AG04450 (cell line): ENCODE results near the gene PPP3R1. TPM values are rescaled to one million over a fixed set of nuclear protein-coding genes. Genes with fewer than 3 reads are reported as not detected.

Experiments used
- CTCF ChIA-PET: fragments of 300-600, 350-600 bp; formaldehyde crosslinking; extraction: SDS; loops from one replicate; lab custom pipeline; 2022; ENCODE audit warnings: antibody characterized with exemption, inconsistent platforms; lab: Charles Lee
- POLR2A ChIA-PET: fragments of 350-600 bp; formaldehyde crosslinking; extraction: SDS; loops from one replicate; lab custom pipeline; 2021; ENCODE audit warnings: antibody characterized with exemption, inconsistent platforms; lab: Yijun Ruan, JAX
- DNase-seq: peaks from one replicate; pipeline ENCODE4 v3.0.0-alpha.2; 2011; ENCODE audit warnings: low read depth, low spot score
- H3K27ac ChIP-seq: one replicate; pipeline ENCODE4 v1.5.1; 2012; ENCODE audit warnings: low read depth, low read length, control low read depth
- H3K27me3 ChIP-seq: one replicate; pipeline ENCODE4 v1.6.0; 2012; ENCODE audit warnings: low read length; ENCODE audit not compliant: control insufficient read depth, insufficient read depth
- H3K4me3 ChIP-seq: 2 replicates; pipeline ENCODE4 v1.5.1; 2011; ENCODE audit warnings: mild to moderate bottlenecking, low read depth, low read length, control low read depth
- H3K9me3 ChIP-seq: 2 replicates; pipeline ENCODE4 v1.5.1; 2012; ENCODE audit warnings: low read length; ENCODE audit not compliant: control insufficient read depth, insufficient read depth
- CTCF ChIP-seq: IDR thresholded peaks from 2 replicates; pipeline ENCODE4 v1.5.1; 2011; ENCODE audit warnings: low read depth, low read length, control low read depth, inconsistent platforms
- polyA plus RNA-seq: library from polyadenylated mRNA; depleted of rRNA; stranded (reverse); fragments of >200 nt; gene quantifications from 2 replicates; pipeline ENCODE4 v1.2.3, GENCODE V29; 2011

The PPP3R1 gene
- polyA plus RNA-seq, 1 experiment: 24.9 TPM

- H3K27me3 ChIP-seq: no peaks in the 10 kb centered on the region
- DNase-seq: no peak
- no peak overlapping the region for H3K4me3 ChIP-seq
- peaks cover 4% of the 10 kb centered on the region; the same call in 1 of the 2 replicates for H3K9me3 ChIP-seq
- ChIA-PET CTCF (interaction anchor here (0.8 to 2.2 kb wide), 3 partner anchors 10 to 75 kb away, joined by 3 to 7 read pairs (median 4); no protein-coding TSS in a partner anchor), POLR2A (no interaction called here)
- TF ChIP-seq CTCF: no peak
- H3K27ac ChIP-seq: no peak overlapping the region
Measured at GRCh38 chr2:68216454-68217310, 35.6 kb downstream of the PPP3R1 start.

- Histone ChIP-seq H3K27ac (no peak overlapping the region), H3K9me3 (no peaks in the 10 kb centered on the region), H3K27me3 (no peaks in the 10 kb centered on the region), H3K4me3 (no peak overlapping the region)
- CTCF ChIA-PET: interaction anchor here (2.0 kb wide), 1 partner anchor 19 kb away, joined by 9 read pairs; no protein-coding TSS in a partner anchor
- no peak for DNase-seq
- no peak for TF ChIP-seq CTCF
- POLR2A ChIA-PET: no interaction called here
Measured at GRCh38 chr2:68214381-68214780, 38.0 kb downstream of the PPP3R1 start.

DNA sequence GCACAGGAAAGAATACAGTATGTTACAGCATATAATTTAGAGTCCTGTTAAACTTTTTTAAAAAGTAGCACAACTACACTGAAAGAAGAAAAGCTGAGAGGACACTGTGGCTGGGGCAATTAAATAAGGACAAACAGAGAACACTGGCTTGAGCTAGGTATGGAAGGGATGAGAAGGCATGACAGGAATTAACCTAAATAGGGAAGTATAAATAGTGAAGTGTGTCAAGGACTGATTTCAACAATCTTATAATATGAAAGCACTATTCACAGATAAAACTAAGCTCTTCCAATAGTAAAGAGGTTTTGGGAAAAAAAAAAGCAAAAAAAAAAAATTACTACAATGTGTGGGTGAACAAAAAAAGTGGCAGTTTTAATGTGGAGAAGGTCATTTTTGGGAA lies 45.5 kb downstream of the PPP3R1 start:
- no peaks in the 10 kb centered on the region for H3K9me3 ChIP-seq
- no peak for TF ChIP-seq CTCF
- ChIA-PET CTCF (interaction anchor here (0.7 to 2.9 kb wide), 4 partner anchors 11 to 234 kb away, joined by 3 to 15 read pairs (median 4); no protein-coding TSS in a partner anchor), POLR2A (no interaction called here)
- no peak overlapping the region for H3K27ac ChIP-seq
- no peak overlapping the region for H3K4me3 ChIP-seq
- no peaks in the 10 kb centered on the region for H3K27me3 ChIP-seq
- DNase-seq: no peak

GRCh38 chr2:68203587-68203986 lies 48.7 kb downstream of the PPP3R1 start:
- no peak for DNase-seq
- ChIA-PET POLR2A (no interaction called here), CTCF (no interaction called here)
- no peak for TF ChIP-seq CTCF
- H3K9me3 ChIP-seq: no peaks in the 10 kb centered on the region
- H3K4me3 ChIP-seq: no peak overlapping the region
- H3K27ac ChIP-seq: no peak overlapping the region
- no peaks in the 10 kb centered on the region for H3K27me3 ChIP-seq

GRCh38 chr2:68200157-68200787 lies 52.1 kb downstream of the PPP3R1 start:
- no peak for TF ChIP-seq CTCF
- no peak overlapping the region for H3K4me3 ChIP-seq
- H3K27ac ChIP-seq: no peak overlapping the region
- no peaks in the 10 kb centered on the region for H3K9me3 ChIP-seq
- POLR2A ChIA-PET: no interaction called here
- CTCF ChIA-PET: interaction anchor here (1.2 kb wide), 1 partner anchor 12 kb away, joined by 3 read pairs; no protein-coding TSS in a partner anchor
- H3K27me3 ChIP-seq: no peaks in the 10 kb centered on the region
- DNase-seq: no peak
